Duodenal mucosa (tissue), 2 donors: ENCODE data around the gene SLC28A3.

Experiments used
- H3K27ac ChIP-seq: one replicate; pipeline ENCODE4 v1.7.0; 2013; ENCODE audit warnings: low read depth, low read length
- H3K27me3 ChIP-seq, 2 donors: one replicate each; pipeline ENCODE4 v1.7.0; 2013; ENCODE audit warnings: low read length in 2 of 2, control low read depth in 1 of 2; ENCODE audit not compliant: insufficient read depth in 2 of 2, control insufficient read depth in 1 of 2
- H3K36me3 ChIP-seq, 2 donors: one replicate each; pipeline ENCODE4 v1.7.0; 2013; ENCODE audit warnings: low read length in 2 of 2, control low read depth in 1 of 2; ENCODE audit not compliant: insufficient read depth in 2 of 2, control insufficient read depth in 1 of 2
- H3K4me1 ChIP-seq, 2 donors: one replicate each; pipeline ENCODE4 v1.7.0; 2013; ENCODE audit warnings: low read length in 2 of 2, control low read depth in 1 of 2; ENCODE audit not compliant: insufficient read depth in 2 of 2, control insufficient read depth in 1 of 2
- H3K4me3 ChIP-seq, 2 donors: one replicate each; pipeline ENCODE4 v1.7.0; 2013; ENCODE audit warnings: low read length in 2 of 2, low read depth in 1 of 2
- H3K9ac ChIP-seq, 2 donors: one replicate each; pipeline ENCODE4 v1.7.0; 2013; ENCODE audit warnings: low read length in 2 of 2, low read depth in 1 of 2
- H3K9me3 ChIP-seq, 2 donors: one replicate each; pipeline ENCODE4 v1.7.0; 2013; ENCODE audit warnings: low read length in 2 of 2, control low read depth in 1 of 2; ENCODE audit not compliant: control insufficient read depth in 1 of 2

Gene SLC28A3

GRCh38 chr9:84349671-84350070 is 9.1 kb upstream of the SLC28A3 start:
- H3K4me1 ChIP-seq, result no peaks in the 10 kb centered on the region
- no peaks in the 10 kb centered on the region for H3K36me3 ChIP-seq
- no peak overlapping the region for H3K27ac ChIP-seq
- H3K9ac ChIP-seq, result no peak overlapping the region
- no peak overlapping the region for H3K4me3 ChIP-seq
- no peaks in the 10 kb centered on the region for H3K9me3 ChIP-seq
- no peaks in the 10 kb centered on the region for H3K27me3 ChIP-seq

- Histone ChIP-seq H3K36me3 (no peaks in the 10 kb centered on the region), H3K4me3 (no peak overlapping the region), H3K9ac (no peak overlapping the region), H3K27ac (no peak overlapping the region), H3K27me3 (no peaks in the 10 kb centered on the region), H3K9me3 (no peaks in the 10 kb centered on the region), H3K4me1 (peaks cover 0 to 7% of the 10 kb centered on the region in 2 donors)
These were observed 2.6 kb upstream of the SLC28A3 start for GRCh38 chr9:84343111-84343521.

- peak overlapping the region in 1 of 2 donors; percentile 41 for H3K9ac ChIP-seq
- H3K27me3 ChIP-seq, result no peaks in the 10 kb centered on the region
- H3K36me3 ChIP-seq, result no peaks in the 10 kb centered on the region
- no peak overlapping the region for H3K27ac ChIP-seq
- no peaks in the 10 kb centered on the region for H3K9me3 ChIP-seq
- H3K4me3 ChIP-seq, result peak overlapping the region; percentile 1 to 21
- peaks cover 0 to 13% of the 10 kb centered on the region in 2 donors for H3K4me1 ChIP-seq
These were observed 596 bp downstream of the SLC28A3 start for GRCh38 chr9:84339962-84340361.

- peaks cover 0 to 13% of the 10 kb centered on the region in 2 donors for H3K4me1 ChIP-seq
- no peak overlapping the region for H3K9ac ChIP-seq
- H3K9me3 ChIP-seq, result no peaks in the 10 kb centered on the region
- no peak overlapping the region for H3K27ac ChIP-seq
- H3K4me3 ChIP-seq, result peak overlapping the region in 1 of 2 donors; percentile 1
- no peaks in the 10 kb centered on the region for H3K27me3 ChIP-seq
- H3K36me3 ChIP-seq, result no peaks in the 10 kb centered on the region
These were observed 1.1 kb downstream of the SLC28A3 start for GRCh38 chr9:84339503-84339902.

GRCh38 chr9:84338792-84339191 is 1.8 kb downstream of the SLC28A3 start:
- peaks cover 0 to 13% of the 10 kb centered on the region in 2 donors for H3K4me1 ChIP-seq
- no peaks in the 10 kb centered on the region for H3K27me3 ChIP-seq
- no peak overlapping the region for H3K27ac ChIP-seq
- H3K9ac ChIP-seq, result no peak overlapping the region
- no peak overlapping the region for H3K4me3 ChIP-seq
- no peaks in the 10 kb centered on the region for H3K36me3 ChIP-seq
- H3K9me3 ChIP-seq, result no peaks in the 10 kb centered on the region

GRCh38 chr9:84337252-84337651 is 3.3 kb downstream of the SLC28A3 start:
- Histone ChIP-seq H3K27ac (no peak overlapping the region), H3K9ac (no peak overlapping the region), H3K27me3 (no peaks in the 10 kb centered on the region), H3K36me3 (no peaks in the 10 kb centered on the region), H3K9me3 (no peaks in the 10 kb centered on the region), H3K4me3 (no peak overlapping the region), H3K4me1 (peaks cover 0 to 13% of the 10 kb centered on the region in 2 donors)

- H3K4me3 ChIP-seq, result no peak overlapping the region
- no peak overlapping the region for H3K27ac ChIP-seq
These were observed 9.3 kb downstream of the SLC28A3 start for GRCh38 chr9:84331119-84331809.

GRCh38 chr9:84330246-84330645 is 10.3 kb downstream of the SLC28A3 start:
- H3K27ac ChIP-seq, result no peak overlapping the region
- no peak overlapping the region for H3K9ac ChIP-seq
- H3K27me3 ChIP-seq, result no peaks in the 10 kb centered on the region
- no peaks in the 10 kb centered on the region for H3K9me3 ChIP-seq
- H3K4me1 ChIP-seq, result no peaks in the 10 kb centered on the region
- no peaks in the 10 kb centered on the region for H3K36me3 ChIP-seq
- no peak overlapping the region for H3K4me3 ChIP-seq

More at GRCh38 chr9:84331119-84331809, 9.3 kb downstream of the SLC28A3 start:
- Histone ChIP-seq H3K4me1 (no peaks in the 10 kb centered on the region), H3K27me3 (no peaks in the 10 kb centered on the region), H3K9me3 (no peaks in the 10 kb centered on the region), H3K36me3 (no peaks in the 10 kb centered on the region), H3K9ac (no peak overlapping the region)

- Histone ChIP-seq H3K9ac (no peak overlapping the region), H3K27ac (no peak overlapping the region), H3K36me3 (no peaks in the 10 kb centered on the region), H3K27me3 (no peaks in the 10 kb centered on the region), H3K9me3 (no peaks in the 10 kb centered on the region), H3K4me3 (no peak overlapping the region), H3K4me1 (peaks cover 0 to 5% of the 10 kb centered on the region in 2 donors)
These were observed 13.4 kb downstream of the SLC28A3 start for GRCh38 chr9:84327184-84327583.

GRCh38 chr9:84325347-84325973 is 15.1 kb downstream of the SLC28A3 start:
- peaks cover 0 to 6% of the 10 kb centered on the region in 2 donors for H3K4me1 ChIP-seq
- no peak overlapping the region for H3K4me3 ChIP-seq
- H3K27me3 ChIP-seq, result no peaks in the 10 kb centered on the region
- H3K36me3 ChIP-seq, result no peaks in the 10 kb centered on the region
- no peak overlapping the region for H3K9ac ChIP-seq
- no peaks in the 10 kb centered on the region for H3K9me3 ChIP-seq
- H3K27ac ChIP-seq, result no peak overlapping the region
